ENCODE data around the gene DNAJB2.
A peak's percentile ranks its signal among the peaks of the same experiment; 100 is the strongest.
"Not testable (repeated sequence)": the region's sequence is repeated elsewhere in the genome, so short reads cannot be mapped to it uniquely, and the experiment has no call there.

Gene DNAJB2

GRCh38 chr2:219286436-219287115 is 7.4 kb downstream of the DNAJB2 start:
- no peak for DNase-seq

- not testable (repeated sequence) for DNase-seq
Measured at GRCh38 chr2:219287116-219287440, 7.9 kb downstream of the DNAJB2 start.

- DNase-seq: no peak
Measured at GRCh38 chr2:219287580-219288265, 8.6 kb downstream of the DNAJB2 start.

GRCh38 chr2:219289195-219289536 is 10.0 kb downstream of the DNAJB2 start:
- DNase-seq: no peak

GRCh38 chr2:219289537-219290361 is 10.6 kb downstream of the DNAJB2 start:
- no peak for DNase-seq

- no peak for DNase-seq
Measured at GRCh38 chr2:219290381-219291171, 11.4 kb downstream of the DNAJB2 start.

- no peak for DNase-seq
Measured at GRCh38 chr2:219291394-219291793, 12.2 kb downstream of the DNAJB2 start.

- no peak for DNase-seq
Measured at GRCh38 chr2:219291910-219292490, 12.8 kb downstream of the DNAJB2 start.

GRCh38 chr2:219292616-219293015 is 13.4 kb downstream of the DNAJB2 start:
- no peak for DNase-seq

GRCh38 chr2:219293736-219294231 is 14.6 kb downstream of the DNAJB2 start:
- DNase-seq: no peak

GRCh38 chr2:219294356-219295351 is 15.5 kb downstream of the DNAJB2 start:
- peak; percentile 88 for DNase-seq

GRCh38 chr2:219296142-219296541 is 17.0 kb downstream of the DNAJB2 start:
- DNase-seq: no peak

GRCh38 chr2:219296631-219297391 is 17.6 kb downstream of the DNAJB2 start:
- no peak for DNase-seq

GRCh38 chr2:219297766-219298456 is 18.7 kb downstream of the DNAJB2 start:
- no peak for DNase-seq

GRCh38 chr2:219298759-219299371 is 19.7 kb downstream of the DNAJB2 start:
- DNase-seq: peak; percentile 83

GRCh38 chr2:219299372-219299760 is 20.2 kb downstream of the DNAJB2 start:
- DNase-seq: no peak

- DNase-seq: no peak
Measured at GRCh38 chr2:219300022-219300421, 20.9 kb downstream of the DNAJB2 start.

GRCh38 chr2:219302412-219302968 is 23.3 kb downstream of the DNAJB2 start:
- DNase-seq: no peak

GRCh38 chr2:219304223-219304622 is 25.1 kb downstream of the DNAJB2 start:
- no peak for DNase-seq

Data from CD4-positive, alpha-beta T cell treated with Interleukin-4 for 4 hours (primary cell).